HepG2 (cell line): ENCODE data around the gene GRM7.

ENCODE experiments used
- FOXA3 ChIP-seq: IDR thresholded peaks from 2 replicates; pipeline ENCODE4 v1.6.1; 2016; ENCODE audit warnings: missing genetic modification reagents, missing compliant biosample characterization
- HNF4G ChIP-seq, 2 experiments: sonication (generic) in 1 of 2; formaldehyde crosslinking in 1 of 2; IDR thresholded peaks; 2 replicates each; pipeline versions ENCODE4 v1.4.0 to v1.6.1; 2011 to 2020; ENCODE audit warnings: borderline replicate concordance in 2 of 2, low read depth in 2 of 2, mild to moderate bottlenecking in 2 of 2, low read length in 1 of 2, missing genetic modification reagents in 1 of 2, moderate library complexity in 1 of 2
- KDM1A ChIP-seq: IDR thresholded peaks from 2 replicates; pipeline ENCODE4 v1.6.1; 2016; ENCODE audit warnings: missing compliant biosample characterization
- POLR2A ChIP-seq, 2 experiments: IDR thresholded peaks; 2 replicates each; pipeline ENCODE4 v1.6.1; 2011; ENCODE audit warnings: low read depth in 2 of 2, low read length in 2 of 2, mild to moderate bottlenecking in 1 of 2, moderate library complexity in 1 of 2; ENCODE audit not compliant: insufficient read depth in 1 of 2
- POLR2AphosphoS5 ChIP-seq: IDR thresholded peaks from 2 replicates; pipeline ENCODE4 v1.6.1; 2012; ENCODE audit warnings: low read depth, low read length
- ZNF780A ChIP-seq: sonication (generic); formaldehyde crosslinking; IDR thresholded peaks from 2 replicates; pipeline ENCODE4 v1.8.0; 2022; ENCODE audit warnings: mild to moderate bottlenecking, missing genetic modification reagents, moderate library complexity

- TF ChIP-seq POLR2A (IDR thresholded peaks at IDR 0.05; ENCODE audit: insufficient read depth in 1 of 2, low read depth in 2 of 2, low read length in 2 of 2) (no peak), POLR2AphosphoS5 (no peak), HNF4G (IDR thresholded peaks at IDR 0.05; ENCODE audit: borderline replicate concordance, low read depth, low read length) (no peak), HNF4G (CRISPR knock-in tag; IDR thresholded peaks at IDR 0.05; ENCODE audit: borderline replicate concordance, low read depth) (no peak), ZNF780A (no peak), FOXA3 (CRISPR knock-in tag) (no peak), KDM1A (CRISPR knock-in tag) (no peak)
Measured at GRCh38 chr3:7739754-7740153, 878.8 kb downstream of the GRM7 start.
